KMS-11 (cell line): ENCODE results near the gene FTCDNL1.

ENCODE experiments used
- H2AFZ ChIP-seq: fragments of 200-600 bp; sonication (generic); 2 replicates; pipeline ENCODE4 v1.6.1; 2016; ENCODE audit warnings: antibody characterized with exemption, mixed run types, low read depth
- H3K27ac ChIP-seq: fragments of 200-600 bp; sonication (generic); 2 replicates; pipeline ENCODE4 v1.6.1; 2016; ENCODE audit warnings: mild to moderate bottlenecking, mixed run types
- H3K27me3 ChIP-seq: fragments of 200-600 bp; sonication (generic); 2 replicates; pipeline ENCODE4 v1.6.1; 2017; ENCODE audit warnings: mild to moderate bottlenecking, low read depth, mixed run types, moderate library complexity; ENCODE audit not compliant: insufficient read depth
- H3K36me3 ChIP-seq: fragments of 200-600 bp; sonication (generic); 2 replicates; pipeline ENCODE4 v1.6.1; 2017; ENCODE audit warnings: mild to moderate bottlenecking, mixed run types; ENCODE audit not compliant: insufficient read depth
- H3K4me1 ChIP-seq: fragments of 200-600 bp; sonication (generic); 2 replicates; pipeline ENCODE4 v1.6.1; 2016; ENCODE audit warnings: mild to moderate bottlenecking, low read depth, mixed run types; ENCODE audit not compliant: poor library complexity, severe bottlenecking
- H3K4me2 ChIP-seq: fragments of 200-600 bp; sonication (generic); 2 replicates; pipeline ENCODE4 v1.7.0; 2016; ENCODE audit warnings: mild to moderate bottlenecking, mixed run types
- H3K4me3 ChIP-seq: fragments of 200-600 bp; sonication (generic); IDR thresholded peaks from 2 replicates; pipeline ENCODE4 v1.6.1; 2017; ENCODE audit warnings: low read depth, low read length, mixed read lengths; ENCODE audit not compliant: insufficient read depth
- H3K79me2 ChIP-seq: fragments of 200-600 bp; sonication (generic); 2 replicates; pipeline ENCODE4 v1.6.1; 2016; ENCODE audit warnings: low read depth, mixed run types; ENCODE audit not compliant: insufficient read depth
- H3K9ac ChIP-seq: fragments of 200-600 bp; sonication (generic); 2 replicates; pipeline ENCODE4 v1.6.1; 2016; ENCODE audit warnings: mild to moderate bottlenecking, mixed run types
- H4K20me1 ChIP-seq: fragments of 200-600 bp; sonication (generic); 2 replicates; pipeline ENCODE4 v1.6.1; 2016; ENCODE audit warnings: mild to moderate bottlenecking, mixed run types; ENCODE audit not compliant: insufficient read depth
- TF ChIP-seq, protein P1 (sequence below): fragments of 200-600 bp; sonication (generic); conservative IDR thresholded peaks from 2 replicates; pipeline ENCODE4 v1.6.1; 2017; ENCODE audit warnings: low read depth, mild to moderate bottlenecking, antibody characterized with exemption, low read length, moderate library complexity, mixed read lengths

The FTCDNL1 gene

GRCh38 chr2:199862788-199863187 lies 11.8 kb upstream of the FTCDNL1 start:
- H3K4me1 ChIP-seq: peaks cover 6% of the 10 kb centered on the region
- H3K9ac ChIP-seq: no peak overlapping the region
- no peak overlapping the region for H3K27ac ChIP-seq
- no peak overlapping the region for H2AFZ ChIP-seq
- no peak overlapping the region for H3K4me2 ChIP-seq
- TF ChIP-seq, protein P1, sequence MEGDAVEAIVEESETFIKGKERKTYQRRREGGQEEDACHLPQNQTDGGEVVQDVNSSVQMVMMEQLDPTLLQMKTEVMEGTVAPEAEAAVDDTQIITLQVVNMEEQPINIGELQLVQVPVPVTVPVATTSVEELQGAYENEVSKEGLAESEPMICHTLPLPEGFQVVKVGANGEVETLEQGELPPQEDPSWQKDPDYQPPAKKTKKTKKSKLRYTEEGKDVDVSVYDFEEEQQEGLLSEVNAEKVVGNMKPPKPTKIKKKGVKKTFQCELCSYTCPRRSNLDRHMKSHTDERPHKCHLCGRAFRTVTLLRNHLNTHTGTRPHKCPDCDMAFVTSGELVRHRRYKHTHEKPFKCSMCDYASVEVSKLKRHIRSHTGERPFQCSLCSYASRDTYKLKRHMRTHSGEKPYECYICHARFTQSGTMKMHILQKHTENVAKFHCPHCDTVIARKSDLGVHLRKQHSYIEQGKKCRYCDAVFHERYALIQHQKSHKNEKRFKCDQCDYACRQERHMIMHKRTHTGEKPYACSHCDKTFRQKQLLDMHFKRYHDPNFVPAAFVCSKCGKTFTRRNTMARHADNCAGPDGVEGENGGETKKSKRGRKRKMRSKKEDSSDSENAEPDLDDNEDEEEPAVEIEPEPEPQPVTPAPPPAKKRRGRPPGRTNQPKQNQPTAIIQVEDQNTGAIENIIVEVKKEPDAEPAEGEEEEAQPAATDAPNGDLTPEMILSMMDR: no peak
- H3K4me3 ChIP-seq: no peak overlapping the region
- H3K36me3 ChIP-seq: no peaks in the 10 kb centered on the region
- H3K79me2 ChIP-seq: no peaks in the 10 kb centered on the region
- H4K20me1 ChIP-seq: no peaks in the 10 kb centered on the region
- no peaks in the 10 kb centered on the region for H3K27me3 ChIP-seq

GRCh38 chr2:199861132-199861774 lies 10.3 kb upstream of the FTCDNL1 start:
- no peak overlapping the region for H2AFZ ChIP-seq
- no peak overlapping the region for H3K9ac ChIP-seq
- H3K4me2 ChIP-seq: no peak overlapping the region
- H3K27me3 ChIP-seq: no peaks in the 10 kb centered on the region
- H3K36me3 ChIP-seq: no peaks in the 10 kb centered on the region
- H3K79me2 ChIP-seq: no peaks in the 10 kb centered on the region
- no peaks in the 10 kb centered on the region for H4K20me1 ChIP-seq
- TF ChIP-seq, protein P1: peak; percentile 73
- H3K4me3 ChIP-seq: no peak overlapping the region
- H3K4me1 ChIP-seq: no peaks in the 10 kb centered on the region
- no peak overlapping the region for H3K27ac ChIP-seq

- H3K36me3 ChIP-seq: no peaks in the 10 kb centered on the region
- H3K4me2 ChIP-seq: no peak overlapping the region
- no peak overlapping the region for H2AFZ ChIP-seq
- H3K9ac ChIP-seq: no peak overlapping the region
- no peaks in the 10 kb centered on the region for H4K20me1 ChIP-seq
- H3K79me2 ChIP-seq: no peaks in the 10 kb centered on the region
- H3K4me1 ChIP-seq: peaks cover 10% of the 10 kb centered on the region
- no peak overlapping the region for H3K27ac ChIP-seq
- H3K4me3 ChIP-seq: no peak overlapping the region
- H3K27me3 ChIP-seq: no peaks in the 10 kb centered on the region
- TF ChIP-seq, protein P1: no peak
Observed at GRCh38 chr2:199855812-199856211, 4.8 kb upstream of the FTCDNL1 start.

DNA sequence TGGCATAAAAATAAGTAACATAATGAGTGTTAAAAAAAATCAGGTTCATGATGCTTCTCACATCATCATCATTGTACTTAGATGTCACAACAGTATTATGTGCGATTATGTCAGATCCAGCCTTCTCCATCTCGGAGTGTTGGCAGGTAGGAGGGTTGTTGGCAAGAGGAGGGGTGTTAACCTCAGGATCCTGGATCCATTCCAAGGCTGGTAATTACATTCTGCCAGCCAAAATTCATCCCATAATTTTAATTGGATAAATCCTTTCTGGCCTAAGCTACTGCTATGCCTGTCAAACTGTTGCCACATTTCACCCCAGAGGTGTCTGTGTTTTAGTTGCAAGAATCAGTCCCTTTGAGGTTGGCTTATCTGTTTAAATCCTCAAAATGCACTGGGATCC lies 891 bp upstream of the FTCDNL1 start:
- H3K4me2 ChIP-seq: no peak overlapping the region

More for the DNA sequence above, 891 bp upstream of the FTCDNL1 start:
- no peak overlapping the region for H3K9ac ChIP-seq
- peak overlapping the region; percentile 27 for H3K4me3 ChIP-seq
- H3K79me2 ChIP-seq: no peaks in the 10 kb centered on the region
- H2AFZ ChIP-seq: no peak overlapping the region
- TF ChIP-seq, protein P1: no peak
- peaks cover 17% of the 10 kb centered on the region for H3K4me1 ChIP-seq
- no peaks in the 10 kb centered on the region for H3K27me3 ChIP-seq
- no peaks in the 10 kb centered on the region for H3K36me3 ChIP-seq
- no peaks in the 10 kb centered on the region for H4K20me1 ChIP-seq
- H3K27ac ChIP-seq: no peak overlapping the region
